Stimulated activated CD4-positive, alpha-beta T cell treated with anti-CD3 and anti-CD28 coated beads, Interleukin-12 subunit alpha, Interleukin-12 subunit beta, amount 100 ng/mL, for 48 hours (primary cell): Measurements from ENCODE around the gene KIAA1328.

ENCODE experiments used
- DNase-seq, 3 donors: peaks; one replicate each; pipeline ENCODE4 v3.0.0-alpha.2; 2020; ENCODE audit warnings: low read depth in 2 of 3, low spot score in 1 of 3

KIAA1328 gene

DNA sequence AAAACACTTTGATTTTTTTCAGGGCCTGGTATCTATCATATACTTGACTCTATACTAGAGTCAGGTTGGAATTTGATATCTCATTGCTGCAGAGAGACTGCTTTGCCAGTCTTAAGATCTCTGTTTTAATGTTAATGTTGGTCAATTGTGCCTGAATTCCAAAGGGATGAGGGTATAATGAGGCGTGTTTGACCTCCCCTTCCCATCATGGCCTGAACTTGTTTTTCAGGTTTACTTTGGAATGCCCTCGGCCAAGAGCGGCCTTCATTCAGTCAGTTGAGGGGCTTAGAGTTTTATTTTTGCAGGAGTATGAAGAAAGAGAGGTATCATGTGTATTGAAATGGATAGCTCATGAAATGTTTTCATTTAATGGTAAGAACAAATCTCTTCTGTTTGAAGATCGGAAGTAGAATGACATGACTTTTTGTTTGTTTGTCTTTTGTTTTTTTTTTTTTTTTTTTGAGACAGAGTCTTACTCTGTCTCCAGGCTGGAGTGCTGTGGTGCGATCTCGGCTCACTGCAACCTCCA, 119.0 kb downstream of the KIAA1328 start:
- no peak for DNase-seq

DNA sequence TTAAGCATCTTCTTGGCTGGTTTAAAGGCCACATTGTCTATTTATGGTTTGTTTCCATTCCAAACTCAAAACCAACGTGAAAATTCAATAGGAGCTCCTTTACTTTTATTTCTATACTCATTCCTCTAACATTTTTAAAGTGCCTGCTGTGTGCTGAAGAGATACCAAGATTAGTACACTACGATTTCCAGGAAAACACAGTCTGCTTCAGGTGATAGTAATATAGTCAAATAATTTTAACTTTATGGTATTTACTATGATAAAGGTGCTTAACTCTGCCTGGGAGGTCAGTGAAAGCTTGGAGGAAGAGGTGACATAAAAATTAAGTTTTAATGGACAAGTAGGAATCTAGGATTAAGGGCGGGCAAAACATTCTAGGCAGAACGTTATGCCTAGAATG, 121.4 kb downstream of the KIAA1328 start:
- no peak for DNase-seq

DNA sequence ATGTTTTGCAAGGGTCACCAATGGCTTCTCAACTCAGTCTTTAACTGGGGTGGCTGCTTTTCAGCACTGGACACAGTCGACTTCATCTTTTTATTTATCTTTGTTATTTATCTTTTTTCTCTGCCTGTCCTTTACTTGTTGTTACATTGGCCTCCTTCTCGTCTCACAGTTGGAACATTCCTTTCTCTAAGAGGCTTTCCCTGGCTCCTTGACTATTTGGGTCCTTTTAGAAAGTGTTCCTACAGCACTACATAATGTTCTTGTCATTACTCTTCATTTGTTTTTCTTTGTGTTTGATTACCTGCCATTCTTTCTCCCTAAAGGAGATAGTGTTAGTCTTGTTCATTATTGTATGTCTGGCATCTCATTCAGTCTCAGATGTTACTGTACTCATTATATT, 122.0 kb downstream of the KIAA1328 start:
- DNase-seq: no peak

DNA sequence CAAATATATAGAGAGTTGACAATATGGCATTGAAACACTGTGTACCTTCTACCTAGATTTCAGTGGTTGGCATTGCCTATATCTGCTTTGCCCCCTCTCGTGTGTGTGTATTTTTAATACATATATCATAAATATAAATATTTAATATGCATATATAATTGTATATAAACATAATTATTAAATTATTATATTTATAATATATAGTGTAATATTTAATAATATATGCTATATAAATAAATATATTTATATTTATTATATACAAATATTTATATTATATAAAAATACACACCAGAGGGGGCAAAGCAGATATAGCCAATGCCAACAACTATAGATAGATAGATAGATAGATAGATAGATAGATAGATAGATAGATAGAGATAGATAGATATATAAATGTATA, 124.1 kb downstream of the KIAA1328 start:
- no peak for DNase-seq

DNA sequence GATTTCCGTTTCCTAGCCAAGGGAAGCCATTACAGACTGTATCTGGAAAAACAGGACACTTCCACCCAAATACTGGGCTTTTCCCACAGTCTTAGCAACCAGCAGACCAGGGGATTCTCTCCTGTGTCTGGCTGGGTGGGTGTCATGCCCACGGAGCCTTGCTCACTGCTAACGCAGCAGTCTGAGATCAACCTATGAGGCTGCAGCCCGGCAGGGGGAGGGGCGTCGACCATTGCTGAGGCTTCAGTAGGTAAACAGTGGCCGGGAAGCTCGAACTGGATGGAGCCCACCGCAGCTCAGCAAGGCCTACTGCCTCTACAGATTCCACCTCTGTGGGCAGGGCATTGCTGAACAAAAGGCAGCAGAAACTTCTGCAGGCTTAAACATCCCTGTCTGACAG, 131.1 kb downstream of the KIAA1328 start:
- no peak for DNase-seq

DNA sequence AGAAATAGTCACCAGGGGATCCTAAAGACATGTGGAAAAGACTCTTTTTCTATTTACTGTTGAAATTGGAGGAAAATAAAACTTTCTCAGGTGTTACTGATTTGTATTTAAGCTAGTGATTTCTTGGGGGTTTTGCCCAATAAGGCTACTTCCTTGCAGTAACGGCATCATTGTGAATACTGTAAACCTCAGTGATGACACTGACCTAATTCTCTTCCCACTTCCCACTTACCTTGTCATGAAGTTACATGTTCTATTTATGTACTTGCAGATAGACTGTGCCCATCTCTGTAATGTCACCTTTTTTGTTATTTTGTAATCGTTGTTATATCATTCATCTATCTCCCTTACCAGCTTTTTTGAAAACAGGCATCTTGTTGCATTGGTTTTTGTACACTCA, 134.5 kb downstream of the KIAA1328 start:
- no peak for DNase-seq

DNA sequence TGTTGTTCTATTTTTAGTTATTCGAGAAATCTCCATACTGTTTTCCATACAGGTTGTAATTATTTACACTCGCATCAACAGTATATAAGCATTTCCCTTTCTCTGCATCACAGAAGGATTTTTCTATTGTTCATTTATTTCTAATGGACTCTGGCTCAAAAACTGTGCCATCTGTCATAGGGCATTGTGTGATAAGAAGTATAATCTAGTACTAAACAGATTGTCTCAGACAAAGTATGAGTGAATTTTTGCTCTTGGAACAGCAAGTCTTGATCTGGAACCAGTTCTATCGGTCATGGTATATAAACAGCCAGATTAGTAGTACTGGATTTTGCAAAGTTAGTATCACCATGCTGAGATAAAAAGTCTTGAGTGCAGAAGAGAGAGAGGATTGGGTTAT, 145.8 kb downstream of the KIAA1328 start:
- DNase-seq: no peak

DNA sequence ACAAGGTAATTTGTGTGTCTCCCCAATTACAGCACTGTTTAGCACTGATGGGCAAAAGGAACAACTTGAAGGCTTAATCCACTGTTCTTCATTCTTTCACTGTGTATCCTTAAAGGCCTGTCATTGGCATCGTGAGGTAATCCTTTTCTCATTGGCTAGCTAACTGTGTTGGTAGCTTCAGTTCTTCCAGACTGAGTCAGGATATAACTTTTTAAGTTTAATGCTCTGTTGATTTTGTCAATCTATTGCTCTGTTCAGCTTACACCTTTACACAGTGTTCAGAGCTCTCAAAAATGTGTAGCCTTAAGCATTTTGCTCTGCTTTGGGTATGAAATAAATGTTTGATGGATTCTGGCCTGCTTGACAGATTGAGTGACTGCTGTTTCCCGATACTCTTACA, 148.2 kb downstream of the KIAA1328 start:
- no peak for DNase-seq

DNA sequence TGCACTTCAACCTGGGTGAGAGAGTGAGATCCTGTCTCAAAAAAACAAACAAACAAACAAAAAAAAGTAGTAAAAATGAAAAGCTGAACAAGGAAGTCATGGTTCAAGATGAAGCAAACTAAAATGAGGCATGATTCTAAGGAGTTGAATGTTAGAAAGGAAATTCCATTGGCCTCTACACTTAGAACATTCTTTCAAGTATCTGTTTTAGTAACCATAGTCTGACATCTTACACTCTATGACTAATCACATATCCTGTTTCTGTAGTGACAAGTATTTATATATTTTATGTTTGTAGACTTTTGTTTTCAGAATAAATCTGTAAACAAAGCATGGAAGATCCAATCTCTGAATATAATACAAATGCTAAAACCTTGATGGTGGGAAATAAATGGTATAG, 164.1 kb downstream of the KIAA1328 start:
- DNase-seq: no peak

DNA sequence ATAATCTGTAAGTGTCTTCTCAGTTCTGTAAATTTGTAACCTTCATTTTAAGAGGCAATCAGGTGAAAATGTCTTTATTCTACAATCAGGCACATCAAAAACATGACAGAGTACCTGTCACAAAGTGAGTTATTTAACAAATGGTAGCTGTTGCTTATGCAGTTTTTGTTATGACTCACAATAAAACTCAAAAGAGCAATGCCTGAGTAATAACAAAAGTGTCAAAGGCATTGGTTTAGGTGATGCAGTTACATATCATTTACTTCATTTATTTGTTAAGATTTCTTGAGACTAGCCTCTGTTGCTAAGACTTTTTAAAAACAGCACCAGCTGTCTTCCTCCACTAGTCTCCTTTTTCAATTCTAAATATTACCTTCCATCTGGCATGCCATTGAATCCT, 177.8 kb downstream of the KIAA1328 start:
- no peak for DNase-seq

DNA sequence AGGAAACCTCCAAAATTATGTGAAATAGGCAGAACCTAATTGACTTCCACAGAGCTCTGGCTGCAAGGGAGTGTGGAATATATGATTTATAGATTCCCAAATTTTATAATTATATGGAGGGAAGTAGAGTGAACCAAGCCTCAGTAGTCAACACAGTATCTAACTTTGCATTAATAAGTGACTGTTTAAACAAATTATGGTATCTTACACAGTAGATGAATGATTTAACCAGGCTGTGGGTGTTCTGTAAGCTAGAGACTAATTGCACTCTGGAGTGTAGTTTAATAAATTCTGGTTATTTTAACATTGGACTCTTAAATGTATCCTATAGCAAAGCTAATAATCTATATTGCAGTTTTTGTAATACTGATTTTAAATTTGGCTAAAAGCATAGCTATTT, 183.5 kb downstream of the KIAA1328 start:
- DNase-seq: no peak

DNA sequence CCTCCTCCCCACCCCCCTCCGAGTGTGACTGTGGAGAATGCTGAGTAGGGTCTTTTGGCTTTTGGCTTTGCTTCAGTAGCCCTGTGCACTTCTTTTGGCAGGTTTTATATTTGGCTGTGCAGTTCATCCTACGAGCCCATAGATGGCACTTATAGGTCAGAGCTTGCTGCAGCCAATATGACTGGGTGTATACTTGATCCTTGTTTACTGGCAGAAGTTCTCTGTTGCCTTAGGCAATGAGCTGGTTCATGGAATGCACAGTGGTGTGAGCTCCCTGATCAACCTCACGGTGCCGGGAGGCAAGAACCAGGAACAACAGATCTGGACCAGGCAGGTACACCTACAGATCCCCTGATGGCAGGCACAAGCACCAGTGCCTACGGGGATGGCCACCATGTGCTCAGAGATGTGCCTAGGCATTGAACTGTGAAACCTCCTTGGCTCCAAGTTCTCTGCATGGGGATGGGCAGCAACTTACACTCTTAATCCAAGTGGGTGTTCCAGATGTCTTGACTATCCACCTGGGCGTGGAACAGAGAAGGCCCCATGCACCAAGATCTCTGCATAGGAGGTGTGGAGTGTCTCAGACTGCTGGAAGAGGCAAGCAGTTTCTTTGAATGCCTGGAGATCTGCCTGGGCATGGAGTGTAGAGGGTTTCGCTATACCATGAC, 190.4 kb downstream of the KIAA1328 start:
- no peak for DNase-seq

DNA sequence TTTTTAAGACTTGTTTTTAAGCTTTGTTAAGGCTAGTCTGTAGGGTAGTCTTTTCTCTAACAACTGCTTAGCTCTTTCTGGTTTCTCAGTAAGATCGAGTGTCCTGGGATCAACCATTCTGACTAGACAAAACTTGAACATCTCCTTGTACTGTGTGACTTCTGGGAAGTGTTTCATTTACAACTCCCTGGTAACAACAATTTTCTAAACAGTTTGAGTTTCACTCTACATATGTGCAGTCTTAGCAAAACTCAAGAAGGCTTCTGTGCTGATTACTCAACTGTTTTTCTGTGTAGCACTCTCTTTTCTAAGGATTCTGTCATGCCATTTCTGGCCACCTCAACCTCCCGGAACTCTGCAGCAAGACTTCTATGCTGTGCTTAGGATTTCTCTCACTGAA, 204.5 kb downstream of the KIAA1328 start:
- DNase-seq: no peak

DNA sequence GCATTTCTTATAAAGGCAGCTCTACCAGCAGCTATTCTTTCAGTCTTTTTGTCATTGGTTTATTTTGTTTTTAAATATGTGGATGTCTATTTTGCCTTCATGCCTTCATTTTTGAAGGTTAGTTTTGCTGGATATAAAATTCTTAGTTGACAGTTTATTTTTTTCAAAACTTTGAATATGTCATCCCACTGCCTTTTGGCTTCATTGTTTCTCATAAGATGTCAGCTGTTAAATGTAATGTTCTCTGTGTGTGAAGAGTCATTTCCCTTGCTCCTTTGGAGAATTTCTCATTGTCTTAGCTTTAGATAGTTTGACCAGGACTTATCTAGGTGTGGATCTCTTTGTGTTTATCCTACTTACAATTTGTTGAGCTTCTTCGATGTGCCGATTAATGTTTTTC, 213.5 kb downstream of the KIAA1328 start:
- DNase-seq: no peak

DNA sequence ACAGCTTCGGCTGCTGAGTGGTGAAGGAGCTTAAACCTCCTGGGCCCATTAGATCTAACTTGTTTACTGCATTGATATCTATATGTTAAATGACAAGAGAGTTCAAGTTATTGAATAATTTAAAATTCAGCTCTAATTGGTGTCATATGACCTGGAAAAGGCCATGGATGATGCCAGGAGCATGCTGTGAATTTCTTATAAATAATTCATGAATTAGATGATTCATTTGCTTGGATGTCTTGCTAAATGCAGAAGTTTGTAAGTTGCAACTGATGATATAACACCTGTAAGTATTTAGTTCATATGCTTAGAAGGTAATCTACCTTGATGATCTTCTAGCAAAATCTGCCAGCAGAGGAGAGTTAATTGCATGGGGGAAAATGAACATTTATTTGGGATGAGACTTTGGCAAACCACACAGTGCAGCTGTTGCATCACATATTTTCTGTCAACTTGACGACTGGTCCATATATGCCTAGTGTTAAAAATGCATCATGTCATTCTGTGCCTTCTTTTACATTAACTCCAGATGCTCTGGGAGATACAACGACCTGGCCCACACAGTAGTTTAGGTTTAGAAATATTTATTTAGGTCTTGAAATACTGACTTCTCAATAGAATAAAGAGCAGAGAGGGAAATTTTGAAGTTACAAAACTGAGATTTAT, 226.3 kb downstream of the KIAA1328 start:
- no peak for DNase-seq

DNA sequence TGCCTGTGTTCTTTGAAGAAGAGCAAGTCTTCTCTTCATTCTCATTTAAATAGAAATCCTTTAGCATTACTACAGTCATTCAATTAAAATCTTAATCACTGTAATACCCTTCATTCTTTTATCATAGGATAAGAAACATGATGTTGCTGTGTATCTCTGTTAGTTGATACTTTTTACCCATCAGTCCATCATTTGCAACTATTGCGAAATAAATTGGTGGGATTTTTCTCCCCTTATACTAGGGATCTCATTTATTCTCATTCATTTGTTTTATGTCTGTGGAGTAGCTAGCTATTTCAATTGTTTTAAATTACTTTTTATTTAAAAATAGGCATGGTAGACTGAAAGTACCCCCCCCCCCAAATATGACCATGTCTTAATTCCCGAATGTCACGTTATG, 235.3 kb downstream of the KIAA1328 start:
- DNase-seq: no peak

DNA sequence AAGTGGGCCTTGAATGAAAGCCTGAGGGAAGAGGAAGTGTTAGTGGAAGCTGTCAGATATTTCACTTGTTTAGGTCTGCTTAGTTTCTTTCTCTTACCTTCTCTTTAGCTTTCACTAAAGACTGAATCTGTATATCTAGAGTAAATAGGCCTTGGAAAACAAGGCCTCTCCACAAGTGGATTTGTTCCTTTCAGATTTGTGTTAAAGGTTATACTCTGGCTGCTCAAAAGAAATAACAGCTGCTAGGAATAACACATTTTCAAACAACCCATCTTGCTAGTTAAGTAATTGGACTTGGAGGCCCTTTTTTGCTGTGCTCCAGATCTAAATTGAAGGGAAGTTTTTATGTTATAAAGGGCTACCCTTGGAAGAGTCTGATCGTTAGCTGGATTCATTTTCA, 236.3 kb downstream of the KIAA1328 start:
- DNase-seq: no peak

DNA sequence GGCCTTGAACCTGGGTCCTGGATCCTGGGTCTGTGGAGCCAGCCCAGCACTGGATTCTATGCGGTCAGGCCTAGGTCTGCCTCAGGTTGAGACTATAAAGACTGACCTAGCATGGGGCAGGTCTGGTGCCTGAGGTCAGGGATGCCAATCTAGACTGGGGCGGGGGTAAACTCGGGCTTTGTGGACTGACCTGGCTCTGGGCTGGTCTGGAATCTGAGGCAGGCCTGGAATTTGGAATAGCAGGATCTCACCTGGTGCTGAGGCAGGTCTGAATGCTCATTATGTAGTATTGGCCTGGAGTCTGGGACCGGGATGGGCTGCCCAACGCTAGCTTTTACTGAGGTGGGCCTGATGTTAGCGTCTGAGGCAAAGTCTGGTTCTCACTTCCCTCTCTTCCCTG, 256.0 kb downstream of the KIAA1328 start:
- DNase-seq: no peak

DNA sequence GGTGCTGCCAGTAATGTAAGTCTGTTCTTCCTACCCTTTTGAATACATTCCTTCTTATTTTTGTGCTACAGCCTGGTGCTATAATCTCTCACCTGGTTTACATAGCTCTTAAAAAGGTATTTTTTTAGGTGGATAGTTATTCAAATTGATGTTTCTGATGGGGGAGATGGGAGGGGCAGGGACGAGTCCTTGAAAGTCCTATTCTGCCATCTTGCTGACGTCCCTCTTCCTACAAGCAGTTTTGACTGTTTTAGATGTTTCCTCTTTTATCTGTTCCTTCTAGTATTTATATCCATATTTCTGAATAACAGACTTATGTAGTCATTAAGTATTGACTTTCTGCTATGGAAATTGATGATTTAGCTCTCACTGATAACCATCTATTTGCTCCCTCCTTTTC, 256.4 kb downstream of the KIAA1328 start:
- no peak for DNase-seq

DNA sequence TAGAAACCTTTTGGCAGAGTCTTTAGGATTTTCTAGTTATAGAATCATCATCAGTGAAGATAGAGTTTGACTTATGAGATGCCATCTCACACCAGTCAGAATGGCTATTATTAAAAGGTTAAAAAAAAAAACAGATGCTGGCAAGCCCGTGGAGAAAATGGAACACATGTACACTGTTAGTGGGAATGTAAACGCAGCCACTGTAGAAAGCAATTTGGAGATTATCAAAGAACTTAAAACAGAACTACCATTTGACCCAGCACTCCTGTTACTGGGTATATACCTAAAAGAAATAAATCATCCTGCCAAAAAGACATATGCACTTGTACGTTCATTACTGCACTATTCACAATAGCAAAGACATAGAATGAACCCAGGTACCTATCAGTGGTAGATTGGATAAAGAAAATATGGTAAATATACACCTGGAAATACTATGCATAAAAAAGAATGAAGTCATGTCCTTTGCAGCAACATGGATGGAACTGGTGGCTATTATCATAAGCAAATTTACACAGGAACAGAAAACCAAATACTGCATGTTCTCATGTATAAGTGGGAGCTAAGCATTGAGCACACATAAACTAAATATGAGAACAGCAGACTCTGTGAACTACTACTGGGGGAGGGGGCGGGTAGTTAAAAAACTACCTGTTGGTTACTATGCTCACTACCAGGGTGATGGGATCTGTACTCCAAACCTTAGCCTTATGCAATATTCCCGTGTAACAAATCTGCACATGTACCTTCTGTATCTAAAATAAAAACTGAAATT, 279.0 kb downstream of the KIAA1328 start:
- no peak for DNase-seq

DNA sequence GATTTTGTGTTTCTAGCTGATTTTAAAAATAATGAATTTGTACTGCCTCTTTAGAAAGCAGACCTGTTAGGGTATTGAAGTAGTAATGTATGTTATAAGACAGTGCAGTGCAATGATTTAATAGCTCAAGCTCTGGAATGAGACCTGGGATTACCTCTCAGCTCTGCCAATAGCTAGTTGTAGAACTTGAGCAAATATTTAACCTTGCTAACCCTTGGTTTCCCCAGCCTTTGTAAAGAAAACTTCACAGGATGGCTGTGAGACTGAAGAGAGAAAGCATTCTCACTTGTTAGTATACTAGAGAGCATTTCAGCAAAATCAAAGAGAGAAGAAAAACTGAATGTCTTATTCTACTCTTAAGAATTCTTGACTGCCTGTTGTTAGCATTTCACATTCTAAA, 293.9 kb downstream of the KIAA1328 start:
- no peak for DNase-seq

DNA sequence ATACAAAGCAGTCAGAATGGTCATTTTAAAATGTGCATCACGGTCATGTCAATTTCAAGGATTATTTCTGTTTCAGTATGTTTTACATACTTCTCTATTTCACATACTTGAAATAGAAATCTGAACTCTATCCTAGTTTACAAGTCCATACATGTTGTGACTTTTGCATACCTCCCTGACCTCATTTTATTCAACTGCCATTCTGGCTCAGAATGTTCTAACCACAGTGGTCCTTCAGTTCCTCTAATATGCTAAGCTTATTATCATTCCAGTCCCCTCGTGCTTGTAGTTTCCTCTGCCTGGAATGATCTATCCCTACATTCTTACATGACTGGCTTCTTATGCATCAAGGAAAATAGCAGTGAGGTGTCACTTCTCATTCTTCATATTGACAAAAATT, 295.6 kb downstream of the KIAA1328 start:
- DNase-seq: no peak
